B cell (primary cell): ENCODE results near the gene CCR1. TPM values are rescaled to one million over a fixed set of nuclear protein-coding genes. Genes with fewer than 3 reads are reported as not detected.

Source experiments
- ATAC-seq: fragments of 200-7000 bp; cut with Tn5 transposase; one replicate; pipeline ENCODE4 v1.10.0; 2021; ENCODE audit warnings: low read depth, mild to moderate bottlenecking, moderate number of reproducible peaks, moderate library complexity
- CTCF ChIA-PET: fragments of 350-600 bp; sonication (Branson Sonifier 250); formaldehyde crosslinking; loops from one replicate; lab custom pipeline; 2021; ENCODE audit warnings: antibody characterized with exemption, inconsistent platforms; lab: Charles Lee
- POLR2A ChIA-PET: fragments of 350-600 bp; sonication (Branson Sonifier 250); formaldehyde crosslinking; loops from one replicate; lab custom pipeline; 2021; ENCODE audit warnings: antibody characterized with exemption; lab: Charles Lee
- DNase-seq: peaks from one replicate; pipeline ENCODE4 v3.0.0; 2013
- H2AFZ ChIP-seq: 2 replicates; pipeline ENCODE4 v1.6.1; 2012; ENCODE audit warnings: mild to moderate bottlenecking, low read depth, low read length; ENCODE audit not compliant: insufficient read depth, poor library complexity, severe bottlenecking
- H3K27ac ChIP-seq, 2 donors: 1 replicate in 1 of 2; 2 replicates in 1 of 2; pipeline ENCODE4 v1.5.1; 2012 to 2013; ENCODE audit warnings: low read length in 2 of 2, mild to moderate bottlenecking in 2 of 2, moderate library complexity in 1 of 2
- H3K27me3 ChIP-seq, 4 experiments: fragments of 200-600 bp in 1 of 4; sonication (generic) in 1 of 4; replicated peaks in 1 of 4; 1 replicate in 2 of 4; 2 replicates in 2 of 4; pipeline versions ENCODE4 v1.6.1 to v1.7.0; 2013 to 2016; ENCODE audit warnings: low read length in 3 of 4, mild to moderate bottlenecking in 2 of 4, mixed read lengths in 1 of 4, moderate library complexity in 1 of 4; ENCODE audit not compliant: insufficient read depth in 4 of 4, control insufficient read depth in 3 of 4; ENCODE audit errors: control extremely low read depth in 1 of 4
- H3K36me3 ChIP-seq, 2 experiments: replicated peaks in 1 of 2; 1 replicate in 1 of 2; 2 replicates in 1 of 2; pipeline versions ENCODE4 v1.6.1 to v1.7.1; 2013; ENCODE audit warnings: low read length in 1 of 2; ENCODE audit not compliant: insufficient read depth in 2 of 2, control insufficient read depth in 1 of 2; ENCODE audit errors: control extremely low read depth in 1 of 2, extremely low read depth in 1 of 2
- H3K4me1 ChIP-seq, 2 donors: fragments of 200-600 bp in 1 of 2; sonication (generic) in 1 of 2; 1 replicate in 1 of 2; 2 replicates in 1 of 2; pipeline versions ENCODE4 v1.5.1 to v1.6.1; 2013 to 2017; ENCODE audit warnings: low read length in 2 of 2; ENCODE audit not compliant: control insufficient read depth in 2 of 2, insufficient read depth in 2 of 2
- H3K4me2 ChIP-seq: replicated peaks from 2 replicates; pipeline ENCODE3; 2012; ENCODE audit warnings: mild to moderate bottlenecking, low read depth, low read length; ENCODE audit not compliant: poor library complexity, severe bottlenecking
- H3K4me3 ChIP-seq, 5 experiments: fragments of 200-600 bp in 1 of 5; sonication (generic) in 1 of 5; 1 replicate in 3 of 5; 2 replicates in 2 of 5; pipeline versions ENCODE4 v1.5.1 to v1.7.0; 2011 to 2016; ENCODE audit warnings: low read length in 4 of 5, mild to moderate bottlenecking in 4 of 5, low read depth in 2 of 5, control low read depth in 1 of 5, moderate library complexity in 1 of 5; ENCODE audit not compliant: insufficient read depth in 1 of 5; ENCODE audit errors: control extremely low read depth in 1 of 5, extremely low read depth in 1 of 5
- H3K79me2 ChIP-seq: fragments of 200-600 bp; sonication (generic); one replicate; pipeline ENCODE4 v1.6.0; 2016; ENCODE audit warnings: low read length; ENCODE audit not compliant: control insufficient read depth, insufficient read depth
- H3K9ac ChIP-seq: fragments of 200-600 bp; sonication (generic); 2 replicates; pipeline ENCODE4 v1.6.1; 2017; ENCODE audit warnings: mild to moderate bottlenecking, low read length, moderate library complexity
- H3K9me3 ChIP-seq, 3 donors: one replicate each; pipeline versions ENCODE4 v1.6.1 to v1.7.1; 2013; ENCODE audit warnings: low read length in 2 of 3; ENCODE audit not compliant: control insufficient read depth in 2 of 3, insufficient read depth in 1 of 3; ENCODE audit errors: control extremely low read depth in 1 of 3
- H4K20me1 ChIP-seq: 2 replicates; pipeline ENCODE4 v1.6.0; 2012; ENCODE audit warnings: mild to moderate bottlenecking, low read length; ENCODE audit not compliant: insufficient read depth, control insufficient read depth, poor library complexity, severe bottlenecking
- H3K27ac Mint-ChIP-seq: one replicate; pipeline ENCODE4 v1.8.0; 2021; ENCODE audit warnings: mixed read lengths
- H3K27me3 Mint-ChIP-seq: one replicate; pipeline ENCODE4 v1.8.0; 2021; ENCODE audit warnings: mixed read lengths
- H3K4me1 Mint-ChIP-seq: one replicate; pipeline ENCODE4 v1.8.0; 2021; ENCODE audit warnings: mixed read lengths
- H3K4me3 Mint-ChIP-seq: one replicate; pipeline ENCODE4 v1.8.0; 2021; ENCODE audit warnings: mixed read lengths
- H3K9me3 Mint-ChIP-seq: one replicate; pipeline ENCODE4 v1.8.0; 2022; ENCODE audit warnings: mixed read lengths; ENCODE audit not compliant: insufficient read depth
- CTCF ChIP-seq: fragments of 200-600 bp; IDR thresholded peaks from one replicate; pipeline ENCODE4 v1.8.0; 2022; ENCODE audit warnings: antibody characterized with exemption, mild to moderate bottlenecking
- EZH2 ChIP-seq: IDR thresholded peaks from 2 replicates; pipeline ENCODE4 v1.6.1; 2012; ENCODE audit warnings: borderline replicate concordance, low read depth, mild to moderate bottlenecking, moderate library complexity, low read length; ENCODE audit not compliant: insufficient read depth, poor library complexity, severe bottlenecking
- WGBS: methylation state at CpG from one replicate; pipeline ENCODE4 v1.1.5; 2013; ENCODE audit warnings: missing lambda C conversion rate; ENCODE audit not compliant: insufficient coverage; 5-methylcytosine and 5-hydroxymethylcytosine counted together
- intact Hi-C: fragments of 100-400 bp; cut with micrococcal nuclease; formaldehyde crosslinking; loops from one replicate; pipeline ENCODE4 v1.10.0; 2022
- polyA plus RNA-seq: library from polyadenylated mRNA; depleted of rRNA; stranded (reverse); fragments of >200 nt; gene quantifications from 2 replicates; pipeline ENCODE4 v1.2.3, GENCODE V29; 2012
- total RNA-seq, 2 donors: library from RNA; stranded (reverse); fragments of 120-200 nt in 1 of 2; gene quantifications; 1 replicate in 1 of 2; 2 replicates in 1 of 2; pipeline versions ENCODE4 v1.2.3 to v1.2.4, GENCODE V29; 2013 to 2022

The CCR1 gene
- total and polyA plus RNA-seq, 2 donors (not counting 1 experiment from before 2014, with no cell fraction given), result 0.54 to 0.79 TPM

- Histone ChIP-seq H3K36me3 (no peaks in the 10 kb centered on the region), H2AFZ (no peak overlapping the region), H3K4me2 (peak overlapping the region; percentile 24), H4K20me1 (no peaks in the 10 kb centered on the region), H3K27ac (no peak overlapping the region), H3K9me3 (no peaks in the 10 kb centered on the region), H3K4me3 (peak overlapping the region in 1 of 5 experiments; percentile 19), H3K9ac (no peak overlapping the region), H3K79me2 (peaks cover 4% of the 10 kb centered on the region), H3K4me1 (peaks cover 21 to 34% of the 10 kb centered on the region in 2 donors), H3K27me3 (no peaks in the 10 kb centered on the region)
- peak overlapping the region; percentile 59 for H3K27ac Mint-ChIP-seq
- ChIA-PET CTCF (interaction anchor here (1.0 to 6.5 kb wide), 8 partner anchors 10 to 163 kb away, joined by 3 to 67 read pairs (median 11); partner anchors contain the start of gene CCR5), POLR2A (no interaction called here)
- intact Hi-C loops, result loop anchor here (5.0 kb wide), 1 partner anchor 269 kb away; no protein-coding TSS in a partner anchor
- WGBS, result 91% methylated on average over 4 of the region's 6 CpGs
- no peaks in the 10 kb centered on the region for H3K9me3 Mint-ChIP-seq
- DNase-seq (no peak), ATAC-seq (no peak)
- H3K4me3 Mint-ChIP-seq, result peak overlapping the region; percentile 40
- peaks cover 45% of the 10 kb centered on the region for H3K4me1 Mint-ChIP-seq
- TF ChIP-seq EZH2 (no peak), CTCF (no peak)
- no peaks in the 10 kb centered on the region for H3K27me3 Mint-ChIP-seq
Observed at GRCh38 chr3:46206282-46207015, 1.7 kb downstream of the CCR1 start.

- peaks cover 45% of the 10 kb centered on the region for H3K4me1 Mint-ChIP-seq
- no peak overlapping the region for H3K4me3 Mint-ChIP-seq
- no peak overlapping the region for H3K4me3 ChIP-seq
- no peaks in the 10 kb centered on the region for H3K36me3 ChIP-seq
- no peaks in the 10 kb centered on the region for H4K20me1 ChIP-seq
- peaks cover 4% of the 10 kb centered on the region for H3K79me2 ChIP-seq
- WGBS, result 20% methylated on average over 1 of the region's 2 CpGs
- no peaks in the 10 kb centered on the region for H3K27me3 Mint-ChIP-seq
- peaks cover 21 to 34% of the 10 kb centered on the region in 2 donors for H3K4me1 ChIP-seq
- no peaks in the 10 kb centered on the region for H3K27me3 ChIP-seq
- CTCF ChIA-PET, result interaction anchor here (0.9 to 6.5 kb wide), 4 partner anchors 20 to 353 kb away, joined by 3 to 67 read pairs (median 3); partner anchors contain the start of gene CCR5
- no peak for ATAC-seq
- H3K4me2 ChIP-seq, result no peak overlapping the region
- no peaks in the 10 kb centered on the region for H3K9me3 ChIP-seq
- H3K9me3 Mint-ChIP-seq, result no peaks in the 10 kb centered on the region
- H3K27ac ChIP-seq, result no peak overlapping the region
- H3K9ac ChIP-seq, result no peak overlapping the region
- no peak overlapping the region for H2AFZ ChIP-seq
- H3K27ac Mint-ChIP-seq, result no peak overlapping the region
- no peak for DNase-seq
- intact Hi-C loops, result loop anchor here (5.0 kb wide), 1 partner anchor 268 kb away; no protein-coding TSS in a partner anchor
- TF ChIP-seq EZH2 (no peak), CTCF (no peak)
- POLR2A ChIA-PET, result no interaction called here
Observed at GRCh38 chr3:46205286-46205960, 2.7 kb downstream of the CCR1 start.
